DOHH2 (cell line): ENCODE data around the gene ANO9.
"Not testable (repeated sequence)": the region's sequence is repeated elsewhere in the genome, so short reads cannot be mapped to it uniquely, and the experiment has no call there.

ENCODE experiments used
- H3F3A ChIP-seq: fragments of 200-600 bp; sonication (generic), shearing (Covaris generic); 2 replicates; pipeline ENCODE4 v1.6.0; 2016; ENCODE audit warnings: antibody characterized with exemption, mild to moderate bottlenecking; ENCODE audit not compliant: control insufficient read depth, insufficient read depth
- H3K27ac ChIP-seq: fragments of 200-600 bp; sonication (generic); 2 replicates; pipeline ENCODE4 v1.5.1; 2014; ENCODE audit warnings: low read depth, mild to moderate bottlenecking, low read length, moderate library complexity
- H3K27me3 ChIP-seq: fragments of 200-600 bp; sonication (generic); 2 replicates; pipeline ENCODE4 v1.6.1; 2014; ENCODE audit warnings: mild to moderate bottlenecking, low read length, mixed read lengths; ENCODE audit not compliant: control insufficient read depth
- H3K36me3 ChIP-seq: fragments of 200-600 bp; sonication (generic); 2 replicates; pipeline ENCODE4 v1.6.1; 2014; ENCODE audit warnings: mild to moderate bottlenecking, low read length, moderate library complexity, mixed read lengths; ENCODE audit not compliant: control insufficient read depth
- H3K4me1 ChIP-seq: fragments of 200-600 bp; sonication (generic); 2 replicates; pipeline ENCODE4 v1.6.1; 2014; ENCODE audit warnings: mild to moderate bottlenecking, low read length, mixed read lengths; ENCODE audit not compliant: control insufficient read depth
- H3K4me2 ChIP-seq: fragments of 200-600 bp; sonication (generic); 2 replicates; pipeline ENCODE4 v1.6.0; 2014; ENCODE audit warnings: mild to moderate bottlenecking, low read length, moderate library complexity
- H3K4me3 ChIP-seq: fragments of 200-600 bp; sonication (generic); 2 replicates; pipeline ENCODE4 v1.5.1; 2014; ENCODE audit warnings: mild to moderate bottlenecking, low read length, mixed read lengths
- H3K79me2 ChIP-seq: fragments of 200-600 bp; sonication (generic); 2 replicates; pipeline ENCODE4 v1.6.1; 2014; ENCODE audit warnings: mild to moderate bottlenecking, low read length, mixed read lengths; ENCODE audit not compliant: control insufficient read depth
- H3K9me2 ChIP-seq: fragments of 200-600 bp; sonication (generic); replicated peaks from 2 replicates; pipeline ENCODE4 v1.6.1; 2014; ENCODE audit warnings: mild to moderate bottlenecking, low read length, mixed read lengths; ENCODE audit not compliant: control insufficient read depth
- H3K9me3 ChIP-seq: fragments of 200-600 bp; sonication (generic); 2 replicates; pipeline ENCODE4 v1.6.1; 2014; ENCODE audit warnings: antibody characterized with exemption, low read length, mixed read lengths; ENCODE audit not compliant: control insufficient read depth, insufficient read depth
- H4K20me1 ChIP-seq: fragments of 200-600 bp; sonication (generic); 2 replicates; pipeline ENCODE4 v1.6.0; 2014; ENCODE audit warnings: low read depth, mild to moderate bottlenecking, antibody characterized with exemption, low read length, moderate library complexity; ENCODE audit not compliant: control insufficient read depth, insufficient read depth
- EZH2phosphoT487 ChIP-seq: fragments of 200-600 bp; sonication (generic); IDR thresholded peaks from 2 replicates; pipeline ENCODE4 v1.6.1; 2017; ENCODE audit warnings: borderline replicate concordance, mild to moderate bottlenecking, antibody characterized with exemption, low read length, moderate library complexity, mixed read lengths
- TF ChIP-seq, protein P1 (sequence below): fragments of 200-600 bp; sonication (generic); IDR thresholded peaks from one replicate; pipeline ENCODE4 v1.5.1; 2014; ENCODE audit warnings: antibody characterized with exemption, mild to moderate bottlenecking, low read depth, low read length; ENCODE audit not compliant: poor library complexity, severe bottlenecking

The ANO9 gene

DNA sequence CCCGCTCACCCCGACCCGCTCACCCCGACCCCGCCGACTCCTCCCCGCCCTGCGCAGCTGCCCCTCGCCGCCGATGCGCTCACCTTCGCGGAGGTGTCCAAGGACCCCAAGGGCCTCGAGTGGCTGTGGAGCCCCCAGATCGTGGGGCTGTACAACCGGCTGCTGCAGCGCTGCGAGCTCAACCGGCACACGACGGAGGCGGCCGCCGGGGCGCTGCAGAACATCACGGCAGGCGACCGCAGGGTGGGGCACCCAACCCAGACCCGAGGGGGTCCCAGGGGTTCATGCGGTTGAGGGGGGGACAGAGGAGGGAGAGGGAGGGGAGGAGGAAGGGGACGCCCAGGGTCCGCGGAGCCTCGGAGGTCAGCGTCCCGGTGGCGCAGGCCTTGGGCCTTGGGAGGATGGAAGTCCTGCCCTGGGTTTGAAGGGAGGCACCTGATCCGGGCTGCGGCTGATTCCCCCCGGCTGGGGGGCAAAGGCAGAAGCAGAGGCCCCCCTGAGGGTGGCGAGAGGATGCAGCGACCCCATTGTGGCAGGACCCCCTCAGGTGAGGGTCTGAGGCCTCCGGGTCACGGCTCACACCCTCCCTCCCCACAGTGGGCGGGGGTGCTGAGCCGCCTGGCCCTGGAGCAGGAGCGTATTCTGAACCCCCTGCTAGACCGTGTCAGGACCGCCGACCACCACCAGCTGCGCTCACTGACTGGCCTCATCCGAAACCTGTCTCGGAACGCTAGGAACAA is 38.6 kb downstream of the ANO9 start:
- Histone ChIP-seq H3K4me1 (peaks cover 12% of the 10 kb centered on the region), H3K27me3 (no peaks in the 10 kb centered on the region), H3K27ac (no peak overlapping the region), H3K4me2 (no peak overlapping the region), H3K79me2 (no peaks in the 10 kb centered on the region), H3F3A (no peaks in the 10 kb centered on the region), H3K36me3 (no peaks in the 10 kb centered on the region), H3K9me2 (no peaks in the 10 kb centered on the region), H3K9me3 (peaks cover 13% of the 10 kb centered on the region; the same call in 1 of the 2 replicates), H3K4me3 (no peak overlapping the region), H4K20me1 (no peaks in the 10 kb centered on the region)
- TF ChIP-seq, protein P1, sequence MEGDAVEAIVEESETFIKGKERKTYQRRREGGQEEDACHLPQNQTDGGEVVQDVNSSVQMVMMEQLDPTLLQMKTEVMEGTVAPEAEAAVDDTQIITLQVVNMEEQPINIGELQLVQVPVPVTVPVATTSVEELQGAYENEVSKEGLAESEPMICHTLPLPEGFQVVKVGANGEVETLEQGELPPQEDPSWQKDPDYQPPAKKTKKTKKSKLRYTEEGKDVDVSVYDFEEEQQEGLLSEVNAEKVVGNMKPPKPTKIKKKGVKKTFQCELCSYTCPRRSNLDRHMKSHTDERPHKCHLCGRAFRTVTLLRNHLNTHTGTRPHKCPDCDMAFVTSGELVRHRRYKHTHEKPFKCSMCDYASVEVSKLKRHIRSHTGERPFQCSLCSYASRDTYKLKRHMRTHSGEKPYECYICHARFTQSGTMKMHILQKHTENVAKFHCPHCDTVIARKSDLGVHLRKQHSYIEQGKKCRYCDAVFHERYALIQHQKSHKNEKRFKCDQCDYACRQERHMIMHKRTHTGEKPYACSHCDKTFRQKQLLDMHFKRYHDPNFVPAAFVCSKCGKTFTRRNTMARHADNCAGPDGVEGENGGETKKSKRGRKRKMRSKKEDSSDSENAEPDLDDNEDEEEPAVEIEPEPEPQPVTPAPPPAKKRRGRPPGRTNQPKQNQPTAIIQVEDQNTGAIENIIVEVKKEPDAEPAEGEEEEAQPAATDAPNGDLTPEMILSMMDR = no peak
- TF ChIP-seq EZH2phosphoT487 = no peak

DNA sequence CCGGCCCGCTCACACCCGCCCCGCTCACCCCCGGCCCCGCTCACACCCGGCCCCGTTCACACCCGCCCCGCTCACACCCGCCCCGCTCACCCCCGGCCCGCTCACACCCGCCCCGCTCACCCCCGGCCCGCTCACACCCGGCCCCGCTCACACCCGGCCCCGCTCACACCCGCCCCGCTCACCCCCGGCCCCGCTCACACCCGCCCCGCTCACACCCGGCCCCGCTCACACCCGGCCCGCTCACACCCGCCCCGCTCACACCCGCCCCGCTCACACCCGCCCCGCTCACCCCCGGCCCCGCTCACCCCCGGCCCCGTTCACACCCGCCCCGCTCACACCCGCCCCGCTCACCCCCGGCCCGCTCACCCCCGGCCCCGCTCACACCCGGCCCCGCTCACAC is 40.6 kb downstream of the ANO9 start:
- H3K9me2 ChIP-seq, H3K4me2 ChIP-seq, H3K79me2 ChIP-seq, H3K4me1 ChIP-seq, H3F3A ChIP-seq, H3K36me3 ChIP-seq, H3K27me3 ChIP-seq, H4K20me1 ChIP-seq, H3K27ac ChIP-seq, H3K4me3 ChIP-seq: not testable (repeated sequence)
- peaks cover 13% of the 10 kb centered on the region; the same call in 1 of the 2 replicates for H3K9me3 ChIP-seq

DNA sequence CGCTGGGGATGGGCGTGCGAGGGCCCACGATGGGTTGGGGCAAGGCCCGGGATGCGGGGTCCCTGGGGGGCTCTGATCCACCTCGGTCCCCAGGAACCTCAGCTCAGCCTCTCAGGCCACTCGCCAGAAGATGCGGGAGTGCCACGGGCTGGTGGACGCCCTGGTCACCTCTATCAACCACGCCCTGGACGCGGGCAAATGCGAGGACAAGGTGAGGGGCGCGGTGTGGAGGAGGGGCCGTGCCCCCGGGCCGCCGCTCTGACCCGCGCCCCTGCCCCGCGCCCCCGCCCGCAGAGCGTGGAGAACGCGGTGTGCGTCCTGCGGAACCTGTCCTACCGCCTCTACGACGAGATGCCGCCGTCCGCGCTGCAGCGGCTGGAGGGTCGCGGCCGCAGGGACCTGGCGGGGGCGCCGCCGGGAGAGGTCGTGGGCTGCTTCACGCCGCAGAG is 41.5 kb downstream of the ANO9 start:
- Histone ChIP-seq H3K27ac (no peak overlapping the region), H3K27me3 (peaks cover 2% of the 10 kb centered on the region; the same call in 1 of the 2 replicates), H3K4me3 (no peak overlapping the region), H4K20me1 (no peaks in the 10 kb centered on the region), H3K36me3 (no peaks in the 10 kb centered on the region), H3K4me2 (no peak overlapping the region), H3K9me3 (peaks cover 13% of the 10 kb centered on the region; the same call in 1 of the 2 replicates), H3K79me2 (no peaks in the 10 kb centered on the region), H3K4me1 (peaks cover 6% of the 10 kb centered on the region), H3K9me2 (no peaks in the 10 kb centered on the region), H3F3A (no peaks in the 10 kb centered on the region)
- no peak for TF ChIP-seq EZH2phosphoT487
- TF ChIP-seq, protein P1 = no peak

DNA sequence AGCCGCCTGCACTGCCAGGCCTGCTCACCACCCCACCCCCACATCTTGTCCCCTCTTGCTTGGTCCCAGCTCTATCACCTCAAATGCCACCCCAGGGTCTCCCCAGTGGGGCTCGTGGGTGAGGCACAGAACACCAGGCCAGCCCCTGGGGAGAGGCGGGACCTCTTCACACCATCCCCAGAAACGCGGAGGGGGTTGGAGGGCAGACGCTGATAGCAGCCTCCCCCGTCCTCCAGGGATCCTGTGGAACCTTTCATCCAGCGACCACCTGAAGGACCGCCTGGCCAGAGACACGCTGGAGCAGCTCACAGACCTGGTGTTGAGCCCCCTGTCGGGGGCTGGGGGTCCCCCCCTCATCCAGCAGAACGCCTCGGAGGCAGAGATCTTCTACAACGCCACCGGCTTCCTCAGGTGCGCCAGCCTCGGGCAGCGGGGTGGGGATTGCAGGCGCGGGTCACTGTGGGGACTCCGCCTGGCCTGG is 42.0 kb downstream of the ANO9 start:
- H3K79me2 ChIP-seq = no peaks in the 10 kb centered on the region
- no peaks in the 10 kb centered on the region for H3K36me3 ChIP-seq
- H3K9me3 ChIP-seq = peaks cover 13% of the 10 kb centered on the region; the same call in 1 of the 2 replicates
- no peaks in the 10 kb centered on the region for H3F3A ChIP-seq
- peaks cover 6% of the 10 kb centered on the region for H3K4me1 ChIP-seq
- H4K20me1 ChIP-seq = no peaks in the 10 kb centered on the region
- peaks cover 2% of the 10 kb centered on the region; the same call in 1 of the 2 replicates for H3K27me3 ChIP-seq
- no peak overlapping the region for H3K4me3 ChIP-seq
- no peaks in the 10 kb centered on the region for H3K9me2 ChIP-seq
- TF ChIP-seq, protein P1 = no peak
- no peak for TF ChIP-seq EZH2phosphoT487
- no peak overlapping the region for H3K4me2 ChIP-seq
- H3K27ac ChIP-seq = no peak overlapping the region
